IPS-NIHi11 (cell line): ENCODE measurements around the gene AKAP6.

Experiments used
- DNase-seq: peaks from one replicate; pipeline ENCODE4 v3.0.0; 2012; ENCODE audit warnings: mixed read lengths, low spot score

Gene AKAP6

GRCh38 chr14:32588448-32589320 lies 259.6 kb downstream of the AKAP6 start:
- peak; percentile 47 for DNase-seq

GRCh38 chr14:32590157-32590556 lies 261.1 kb downstream of the AKAP6 start:
- no peak for DNase-seq

- DNase-seq: no peak
These were observed 264.3 kb downstream of the AKAP6 start for GRCh38 chr14:32593290-32593942.

- DNase-seq: no peak
These were observed 265.7 kb downstream of the AKAP6 start for GRCh38 chr14:32594766-32595165.

GRCh38 chr14:32595497-32595896 lies 266.4 kb downstream of the AKAP6 start:
- DNase-seq: no peak

- DNase-seq: no peak
These were observed 267.3 kb downstream of the AKAP6 start for GRCh38 chr14:32596390-32596789.

- DNase-seq: no peak
These were observed 268.7 kb downstream of the AKAP6 start for GRCh38 chr14:32597771-32598170.

GRCh38 chr14:32601069-32601468 lies 272.0 kb downstream of the AKAP6 start:
- no peak for DNase-seq

- no peak for DNase-seq
These were observed 272.8 kb downstream of the AKAP6 start for GRCh38 chr14:32601906-32602305.

- DNase-seq: no peak
These were observed 273.6 kb downstream of the AKAP6 start for GRCh38 chr14:32602699-32603098.

- no peak for DNase-seq
These were observed 275.0 kb downstream of the AKAP6 start for GRCh38 chr14:32603992-32604565.

GRCh38 chr14:32606301-32606700 lies 277.2 kb downstream of the AKAP6 start:
- no peak for DNase-seq

- DNase-seq: no peak
These were observed 278.3 kb downstream of the AKAP6 start for GRCh38 chr14:32607399-32607798.

- no peak for DNase-seq
These were observed 279.8 kb downstream of the AKAP6 start for GRCh38 chr14:32608857-32609256.

GRCh38 chr14:32609388-32609787 lies 280.3 kb downstream of the AKAP6 start:
- no peak for DNase-seq

GRCh38 chr14:32611752-32612151 lies 282.7 kb downstream of the AKAP6 start:
- DNase-seq: no peak

- no peak for DNase-seq
These were observed 289.9 kb downstream of the AKAP6 start for GRCh38 chr14:32618991-32619390.

- DNase-seq: no peak
These were observed 291.2 kb downstream of the AKAP6 start for GRCh38 chr14:32620303-32620702.

GRCh38 chr14:32620724-32621123 lies 291.6 kb downstream of the AKAP6 start:
- DNase-seq: no peak

GRCh38 chr14:32621585-32621984 lies 292.5 kb downstream of the AKAP6 start:
- no peak for DNase-seq

- no peak for DNase-seq
These were observed 293.6 kb downstream of the AKAP6 start for GRCh38 chr14:32622742-32623141.

GRCh38 chr14:32623300-32624093 lies 294.4 kb downstream of the AKAP6 start:
- DNase-seq: no peak
